Measurements from ENCODE around the gene ZNF346. TPM values are rescaled to one million over a fixed set of nuclear protein-coding genes. Genes with fewer than 3 reads are reported as not detected.
A peak's percentile ranks its signal among the peaks of the same experiment; 100 is the strongest.

ZNF346 gene
- total RNA-seq, 1 donor from 2014 or later, result 16.8 TPM

DNA sequence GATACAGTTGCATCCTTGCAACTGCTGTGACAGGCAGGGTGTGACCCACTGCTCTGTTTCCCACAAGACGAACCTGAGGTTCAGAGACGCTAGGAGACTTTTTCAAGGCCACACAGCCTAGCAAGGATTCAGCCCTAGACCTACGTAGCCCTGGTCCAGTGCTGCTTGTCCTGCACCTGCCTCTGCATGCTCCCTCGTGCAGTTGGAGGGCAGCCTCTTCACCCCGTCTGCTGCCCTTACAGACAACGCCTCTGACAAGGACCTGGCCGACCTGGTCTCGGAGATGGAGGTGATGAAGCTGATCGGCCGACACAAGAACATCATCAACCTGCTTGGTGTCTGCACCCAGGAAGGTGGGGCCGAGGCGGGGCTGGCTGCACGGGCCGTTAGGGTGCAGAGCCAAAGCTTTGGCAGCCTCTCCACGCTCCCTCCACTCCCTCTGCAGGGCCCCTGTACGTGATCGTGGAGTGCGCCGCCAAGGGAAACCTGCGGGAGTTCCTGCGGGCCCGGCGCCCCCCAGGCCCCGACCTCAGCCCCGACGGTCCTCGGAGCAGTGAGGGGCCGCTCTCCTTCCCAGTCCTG is 72.7 kb downstream of the ZNF346 start:
- no peak for DNase-seq

GRCh38 chr5:177096162-177097015 is 73.9 kb downstream of the ZNF346 start:
- DNase-seq, result no peak

DNA sequence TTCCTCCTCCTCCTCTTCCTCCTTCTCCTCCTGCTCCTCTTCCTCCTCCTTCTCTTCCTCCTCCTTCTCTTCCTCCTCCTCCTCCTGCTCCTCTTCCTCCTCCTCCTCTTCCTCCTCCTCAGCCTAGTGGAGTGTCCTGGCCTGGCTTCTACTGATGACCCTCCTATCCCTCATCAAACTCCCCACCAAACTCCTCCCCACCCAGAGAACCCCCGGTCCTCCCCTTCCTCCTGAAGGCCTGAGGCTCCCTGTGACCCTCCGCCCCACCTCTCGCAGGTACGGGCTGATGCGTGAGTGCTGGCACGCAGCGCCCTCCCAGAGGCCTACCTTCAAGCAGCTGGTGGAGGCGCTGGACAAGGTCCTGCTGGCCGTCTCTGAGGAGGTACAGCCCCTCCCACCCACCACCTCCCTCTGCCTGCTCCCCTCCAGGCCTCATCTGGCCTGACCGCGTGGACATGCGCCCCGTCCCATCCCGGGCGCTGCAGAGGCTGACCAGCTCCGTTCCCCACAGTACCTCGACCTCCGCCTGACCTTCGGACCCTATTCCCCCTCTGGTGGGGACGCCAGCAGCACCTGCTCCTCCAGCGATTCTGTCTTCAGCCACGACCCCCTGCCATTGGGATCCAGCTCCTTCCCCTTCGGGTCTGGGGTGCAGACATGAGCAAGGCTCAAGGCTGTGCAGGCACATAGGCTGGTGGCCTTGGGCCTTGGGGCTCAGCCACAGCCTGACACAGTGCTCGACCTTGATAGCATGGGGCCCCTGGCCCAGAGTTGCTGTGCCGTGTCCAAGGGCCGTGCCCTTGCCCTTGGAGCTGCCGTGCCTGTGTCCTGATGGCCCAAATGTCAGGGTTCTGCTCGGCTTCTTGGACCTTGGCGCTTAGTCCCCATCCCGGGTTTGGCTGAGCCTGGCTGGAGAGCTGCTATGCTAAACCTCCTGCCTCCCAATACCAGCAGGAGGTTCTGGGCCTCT is 74.8 kb downstream of the ZNF346 start:
- no peak for DNase-seq

DNA sequence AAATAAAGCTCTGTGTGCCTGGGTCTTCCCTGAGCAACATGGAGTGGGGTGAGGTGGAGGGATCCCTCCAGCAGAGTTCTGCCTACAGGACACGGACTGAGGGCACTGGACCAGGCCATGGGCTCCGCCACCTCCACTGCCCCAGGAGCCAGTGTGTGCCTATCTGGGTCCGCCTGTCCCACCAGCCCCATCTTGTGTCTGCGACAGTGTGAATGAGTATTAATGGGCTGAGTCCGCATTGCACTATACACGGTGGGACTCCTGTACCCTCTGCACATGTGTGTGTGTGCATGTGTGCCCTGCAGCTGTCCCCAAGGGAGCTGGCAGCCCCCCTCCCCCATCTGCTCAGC is 75.6 kb downstream of the ZNF346 start:
- DNase-seq, result no peak

DNA sequence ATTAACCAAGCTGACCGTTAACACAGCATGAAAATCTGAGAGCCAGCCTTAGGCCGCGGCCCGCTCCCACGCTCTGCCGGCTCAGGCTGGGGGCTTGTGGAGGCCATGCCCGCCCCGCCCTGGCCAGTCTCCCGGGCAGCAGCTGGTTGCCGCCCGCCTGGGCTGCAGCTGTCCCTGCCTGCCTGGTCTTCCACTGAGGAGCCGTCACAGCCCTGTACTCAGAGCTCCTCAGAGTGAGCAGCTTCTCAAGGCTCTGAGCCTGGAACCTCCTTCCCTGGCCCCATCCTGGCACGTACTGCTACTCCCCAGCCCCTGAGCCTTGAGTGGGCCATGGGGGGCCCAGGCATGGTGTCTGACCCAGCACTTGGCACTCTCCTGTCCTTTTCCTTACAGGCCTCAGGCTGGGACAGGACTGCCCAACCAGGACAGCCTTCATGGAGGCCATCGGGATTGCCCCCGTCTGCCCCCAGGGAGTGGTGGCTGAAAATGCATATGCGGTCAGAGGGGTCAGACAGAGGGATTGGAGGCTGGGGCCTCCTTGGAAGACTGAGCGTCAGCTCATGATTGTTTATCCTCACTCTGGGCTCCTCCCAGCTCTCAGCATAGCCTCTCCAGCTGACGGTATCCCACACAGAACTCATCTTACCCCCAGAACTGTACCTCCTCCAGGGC is 76.1 kb downstream of the ZNF346 start:
- no peak for DNase-seq

- DNase-seq, result no peak
Observed at GRCh38 chr5:177099422-177100093, 77.1 kb downstream of the ZNF346 start.

- no peak for DNase-seq
Observed at GRCh38 chr5:177100714-177101121, 78.2 kb downstream of the ZNF346 start.

GRCh38 chr5:177103523-177104253 is 81.2 kb downstream of the ZNF346 start:
- no peak for DNase-seq

GRCh38 chr5:177105691-177106476 is 83.4 kb downstream of the ZNF346 start:
- DNase-seq, result no peak

- DNase-seq, result no peak
Observed at GRCh38 chr5:177107159-177107558, 84.7 kb downstream of the ZNF346 start.

DNA sequence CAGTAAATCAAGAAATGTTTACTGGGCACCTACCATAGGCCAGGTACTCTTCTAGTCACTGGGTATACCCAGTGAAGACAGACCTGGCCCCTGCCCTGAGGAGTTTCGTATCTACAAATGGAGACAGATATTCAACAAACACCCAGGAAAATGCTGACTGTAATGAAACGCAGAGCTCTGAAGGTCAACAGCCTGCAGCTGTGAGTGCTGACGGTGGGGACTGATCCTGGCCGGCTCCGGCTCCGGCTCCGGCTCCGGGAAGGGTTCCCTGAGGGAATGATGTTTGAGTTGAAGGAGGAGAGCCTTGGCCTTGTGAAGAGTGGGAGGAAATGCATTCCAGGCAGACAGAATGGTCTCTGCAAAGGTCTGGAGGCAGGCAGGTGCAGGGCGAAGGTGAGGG is 87.3 kb downstream of the ZNF346 start:
- DNase-seq, result no peak

DNA sequence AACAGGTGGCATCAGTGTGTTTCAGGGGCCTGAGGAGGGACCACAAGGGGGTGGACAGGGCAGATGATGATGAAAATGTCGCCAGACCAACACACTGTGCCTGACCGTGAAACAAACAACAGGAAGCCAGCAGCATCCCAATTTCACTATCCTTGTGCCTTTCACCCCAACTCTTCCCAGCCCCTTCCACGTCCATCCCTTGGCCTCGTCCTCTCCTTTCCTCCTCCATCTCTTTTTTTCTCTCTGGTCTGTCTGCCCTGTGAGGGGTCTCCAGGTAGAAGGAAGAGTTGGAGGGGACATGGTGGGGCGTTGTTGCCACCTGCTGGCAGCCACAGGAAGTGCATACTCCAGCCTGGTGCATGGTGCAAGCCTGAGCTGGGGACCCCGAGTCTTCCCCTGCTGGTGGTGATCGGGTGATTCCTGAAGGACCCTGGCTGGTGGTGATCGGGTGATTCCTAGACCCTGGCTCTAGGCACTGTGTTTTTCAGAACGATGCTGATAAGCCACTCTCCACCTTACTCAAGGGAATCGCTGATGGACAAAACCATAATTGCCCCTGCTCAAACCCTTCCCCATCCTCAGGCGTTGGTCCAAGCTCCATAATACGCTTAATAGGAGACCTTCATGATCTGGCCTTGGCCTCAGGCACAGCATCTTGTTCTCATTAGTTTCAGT is 89.4 kb downstream of the ZNF346 start:
- DNase-seq, result peak; percentile 22

GRCh38 chr5:177112589-177113220 is 90.2 kb downstream of the ZNF346 start:
- DNase-seq, result no peak

GRCh38 chr5:177113566-177114424 is 91.3 kb downstream of the ZNF346 start:
- DNase-seq, result peak; percentile 83

DNA sequence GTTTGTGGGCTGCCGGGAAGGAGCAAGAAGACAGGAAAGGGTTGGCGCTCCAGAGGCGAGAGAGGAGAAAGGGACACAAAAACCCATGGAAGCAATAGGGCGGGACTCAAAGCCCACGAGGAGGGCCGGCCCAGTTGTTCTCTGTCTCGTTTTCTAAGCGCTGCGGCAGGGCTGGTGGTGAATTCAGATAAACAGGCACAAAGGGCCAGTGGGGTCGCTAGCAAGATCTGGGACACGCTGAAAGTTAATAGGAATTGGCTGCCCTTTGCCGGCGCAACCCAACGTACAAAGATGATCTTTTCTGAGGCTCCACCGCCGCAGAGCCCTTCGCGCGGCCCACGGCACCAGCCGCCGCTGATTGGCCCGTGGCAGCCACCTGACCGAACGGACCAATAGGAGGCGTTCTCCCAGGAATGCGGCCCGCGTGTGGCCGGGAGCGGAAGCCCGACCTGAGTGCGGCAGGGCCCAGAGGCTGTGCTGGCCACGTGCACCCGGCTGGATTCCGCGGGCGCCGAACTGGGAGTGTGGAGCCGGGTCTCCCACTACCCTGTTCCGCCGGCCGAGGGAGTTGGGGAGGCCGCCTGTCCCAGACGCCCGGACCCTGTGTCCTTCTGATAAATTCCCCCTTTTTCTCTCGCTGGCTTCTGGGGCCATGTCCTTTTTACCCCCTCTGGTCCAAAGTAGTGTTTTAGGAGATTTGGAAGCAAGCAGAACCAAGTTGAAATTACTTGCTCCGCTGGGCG is 94.3 kb downstream of the ZNF346 start:
- DNase-seq, result peak; percentile 79

GRCh38 chr5:177117441-177118045 is 95.0 kb downstream of the ZNF346 start:
- no peak for DNase-seq

DNA sequence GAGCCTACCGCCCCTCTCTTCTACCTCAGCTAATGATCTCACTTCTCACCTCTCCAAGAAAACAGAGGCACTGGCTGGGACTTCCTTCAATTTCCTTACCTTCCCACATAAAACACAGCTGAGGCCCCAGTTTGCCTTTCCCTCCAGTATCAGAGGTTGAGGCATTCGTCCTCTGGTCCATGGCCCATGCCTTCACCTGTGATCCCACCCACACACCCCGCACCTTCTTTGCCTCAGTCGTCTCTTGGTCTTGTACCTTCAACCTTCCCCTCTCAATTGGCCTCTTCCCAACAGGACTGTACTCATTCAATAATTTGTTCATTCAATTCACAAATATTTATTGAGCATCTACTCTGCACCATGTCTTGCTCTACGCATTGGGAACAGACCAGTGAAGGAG is 100.1 kb downstream of the ZNF346 start:
- DNase-seq, result no peak

All from skin of body (tissue), 2 donors.